H1 (cell line): ENCODE data around the gene RABGGTA.

Experiments used
- BRCA1 ChIP-seq: IDR thresholded peaks from 2 replicates; pipeline ENCODE4 v1.6.1; 2012; ENCODE audit warnings: low read depth, low read length, improper control_type of control experiment
- CHD2 ChIP-seq: IDR thresholded peaks from 2 replicates; pipeline ENCODE4 v1.6.1; 2012; ENCODE audit warnings: low read length, improper control_type of control experiment
- EZH2 ChIP-seq: fragments of 200-600 bp; sonication (generic); IDR thresholded peaks from 2 replicates; pipeline ENCODE4 v1.7.1; 2012; ENCODE audit warnings: low read depth, mild to moderate bottlenecking, moderate library complexity, low read length, inconsistent platforms; ENCODE audit not compliant: severe bottlenecking
- MAFK ChIP-seq: IDR thresholded peaks from 2 replicates; pipeline ENCODE4 v1.6.1; 2012; ENCODE audit warnings: low read depth, mild to moderate bottlenecking, improper control_type of control experiment, low read length
- POLR2A ChIP-seq, 2 experiments: IDR thresholded peaks; 1 replicate in 1 of 2; 2 replicates in 1 of 2; pipeline ENCODE4 v1.6.1; 2011; ENCODE audit warnings: low read depth in 2 of 2, low read length in 2 of 2, mild to moderate bottlenecking in 2 of 2; ENCODE audit errors: control extremely low read depth in 1 of 2
- RFX5 ChIP-seq: IDR thresholded peaks from 2 replicates; pipeline ENCODE4 v1.6.1; 2011; ENCODE audit warnings: low read depth, low read length, improper control_type of control experiment, borderline replicate concordance
- RXRA ChIP-seq: IDR thresholded peaks from 2 replicates; pipeline ENCODE4 v1.6.1; 2011; ENCODE audit warnings: low read depth, mild to moderate bottlenecking, low read length, moderate library complexity; ENCODE audit not compliant: insufficient read depth
- SIN3A ChIP-seq, 2 experiments: IDR thresholded peaks in 1 of 2; conservative IDR thresholded peaks in 1 of 2; 2 replicates each; pipeline ENCODE4 v1.6.1; 2011 to 2012; ENCODE audit warnings: low read length in 2 of 2, improper control_type of control experiment in 1 of 2, low read depth in 1 of 2, mild to moderate bottlenecking in 1 of 2
- TAF1 ChIP-seq: IDR thresholded peaks from 2 replicates; pipeline ENCODE4 v1.6.1; 2011; ENCODE audit warnings: mild to moderate bottlenecking, low read depth, low read length
- USF2 ChIP-seq: IDR thresholded peaks from 2 replicates; pipeline ENCODE4 v1.6.1; 2011; ENCODE audit warnings: low read length, improper control_type of control experiment
- ZNF274 ChIP-seq: IDR thresholded peaks from 2 replicates; pipeline ENCODE4 v1.7.0; 2012; ENCODE audit warnings: low read length, borderline replicate concordance; ENCODE audit errors: extremely low read depth
- TF ChIP-seq, protein P1 (sequence below), 3 experiments: IDR thresholded peaks; 1 replicate in 2 of 3; 2 replicates in 1 of 3; pipeline versions ENCODE4 v1.5.1 to v1.6.1; 2011; ENCODE audit warnings: low read length in 3 of 3, mild to moderate bottlenecking in 3 of 3, inconsistent platforms in 2 of 3, low read depth in 1 of 3, moderate library complexity in 1 of 3; ENCODE audit not compliant: insufficient read depth in 1 of 3; ENCODE audit errors: control extremely low read depth in 1 of 3
- TF ChIP-seq, protein P2 (sequence below): IDR thresholded peaks from 2 replicates; pipeline ENCODE4 v1.6.1; 2011; ENCODE audit warnings: low read depth, mild to moderate bottlenecking, low read length; ENCODE audit not compliant: insufficient read depth

DNA sequence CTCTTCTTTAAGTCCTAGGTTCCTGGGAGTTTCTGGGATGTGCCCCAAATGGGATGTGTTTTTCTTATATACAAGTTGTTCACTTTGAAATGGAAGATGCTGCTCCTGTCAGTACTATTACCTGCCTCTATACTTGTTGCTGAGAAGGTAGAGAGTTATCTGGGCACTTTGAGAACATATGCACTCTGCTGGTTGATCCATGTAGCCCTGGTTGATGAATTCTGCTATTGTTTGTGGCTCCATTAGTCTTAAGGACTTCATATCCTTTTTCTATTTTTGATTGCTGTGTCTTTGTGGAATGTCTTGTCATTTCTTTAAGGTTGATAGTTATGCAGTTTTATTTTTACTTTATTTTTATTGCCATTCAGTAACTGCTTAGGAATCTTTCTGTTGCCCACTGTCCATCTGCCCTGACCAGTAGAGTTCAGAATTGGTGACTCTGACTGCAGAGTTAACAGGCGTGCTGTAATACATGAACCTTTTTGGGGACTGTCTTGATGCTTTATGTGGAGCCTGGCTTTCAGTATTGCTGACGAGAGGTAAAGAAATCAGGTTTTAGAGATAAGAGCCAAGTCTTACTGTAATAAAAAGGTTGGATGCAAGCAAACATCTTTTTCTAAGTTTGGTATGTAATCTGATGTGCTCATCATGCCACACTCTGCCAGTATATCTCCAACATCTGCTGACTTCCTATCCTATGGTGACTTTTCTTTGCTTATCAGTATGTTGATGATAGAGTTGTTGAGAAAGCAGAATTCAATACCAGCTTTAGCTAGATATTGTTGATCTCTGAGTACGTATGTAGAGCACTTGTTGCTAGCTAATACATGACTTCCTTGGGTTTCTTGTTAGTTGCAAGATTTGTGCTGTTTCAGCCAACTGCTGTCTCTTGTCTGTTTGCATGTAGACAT, 37.0 kb downstream of the RABGGTA start:
- TF ChIP-seq, protein P1, sequence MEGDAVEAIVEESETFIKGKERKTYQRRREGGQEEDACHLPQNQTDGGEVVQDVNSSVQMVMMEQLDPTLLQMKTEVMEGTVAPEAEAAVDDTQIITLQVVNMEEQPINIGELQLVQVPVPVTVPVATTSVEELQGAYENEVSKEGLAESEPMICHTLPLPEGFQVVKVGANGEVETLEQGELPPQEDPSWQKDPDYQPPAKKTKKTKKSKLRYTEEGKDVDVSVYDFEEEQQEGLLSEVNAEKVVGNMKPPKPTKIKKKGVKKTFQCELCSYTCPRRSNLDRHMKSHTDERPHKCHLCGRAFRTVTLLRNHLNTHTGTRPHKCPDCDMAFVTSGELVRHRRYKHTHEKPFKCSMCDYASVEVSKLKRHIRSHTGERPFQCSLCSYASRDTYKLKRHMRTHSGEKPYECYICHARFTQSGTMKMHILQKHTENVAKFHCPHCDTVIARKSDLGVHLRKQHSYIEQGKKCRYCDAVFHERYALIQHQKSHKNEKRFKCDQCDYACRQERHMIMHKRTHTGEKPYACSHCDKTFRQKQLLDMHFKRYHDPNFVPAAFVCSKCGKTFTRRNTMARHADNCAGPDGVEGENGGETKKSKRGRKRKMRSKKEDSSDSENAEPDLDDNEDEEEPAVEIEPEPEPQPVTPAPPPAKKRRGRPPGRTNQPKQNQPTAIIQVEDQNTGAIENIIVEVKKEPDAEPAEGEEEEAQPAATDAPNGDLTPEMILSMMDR (IDR thresholded peaks at IDR 0.05; ENCODE audit: control extremely low read depth in 1 of 3, insufficient read depth in 1 of 3, low read depth in 1 of 3, low read length in 3 of 3), result no peak
- TF ChIP-seq POLR2A (IDR thresholded peaks at IDR 0.05; ENCODE audit: control extremely low read depth in 1 of 2, low read depth in 2 of 2, low read length in 2 of 2) (no peak), EZH2 (no peak), TAF1 (no peak), USF2 (no peak), RFX5 (no peak), CHD2 (no peak), SIN3A (conservative IDR thresholded peaks at IDR 0.05 in 1 of 2, IDR thresholded peaks at IDR 0.05 in 1 of 2; ENCODE audit: low read depth in 1 of 2, low read length in 2 of 2) (no peak), BRCA1 (no peak), ZNF274 (no peak), MAFK (no peak), RXRA (no peak)
- TF ChIP-seq, protein P2, sequence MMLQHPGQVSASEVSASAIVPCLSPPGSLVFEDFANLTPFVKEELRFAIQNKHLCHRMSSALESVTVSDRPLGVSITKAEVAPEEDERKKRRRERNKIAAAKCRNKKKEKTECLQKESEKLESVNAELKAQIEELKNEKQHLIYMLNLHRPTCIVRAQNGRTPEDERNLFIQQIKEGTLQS, result no peak
